Hematopoietic multipotent progenitor cell treated with erythropoietin and hydrocortisone succinate and interleukin-3 and kit ligand, for 4 days (in vitro differentiated cells): Measurements from ENCODE around the gene GABRB1.

Experiments
- DNase-seq: peaks from one replicate; pipeline ENCODE4 v3.0.0-alpha.2; 2015

Gene GABRB1

DNA sequence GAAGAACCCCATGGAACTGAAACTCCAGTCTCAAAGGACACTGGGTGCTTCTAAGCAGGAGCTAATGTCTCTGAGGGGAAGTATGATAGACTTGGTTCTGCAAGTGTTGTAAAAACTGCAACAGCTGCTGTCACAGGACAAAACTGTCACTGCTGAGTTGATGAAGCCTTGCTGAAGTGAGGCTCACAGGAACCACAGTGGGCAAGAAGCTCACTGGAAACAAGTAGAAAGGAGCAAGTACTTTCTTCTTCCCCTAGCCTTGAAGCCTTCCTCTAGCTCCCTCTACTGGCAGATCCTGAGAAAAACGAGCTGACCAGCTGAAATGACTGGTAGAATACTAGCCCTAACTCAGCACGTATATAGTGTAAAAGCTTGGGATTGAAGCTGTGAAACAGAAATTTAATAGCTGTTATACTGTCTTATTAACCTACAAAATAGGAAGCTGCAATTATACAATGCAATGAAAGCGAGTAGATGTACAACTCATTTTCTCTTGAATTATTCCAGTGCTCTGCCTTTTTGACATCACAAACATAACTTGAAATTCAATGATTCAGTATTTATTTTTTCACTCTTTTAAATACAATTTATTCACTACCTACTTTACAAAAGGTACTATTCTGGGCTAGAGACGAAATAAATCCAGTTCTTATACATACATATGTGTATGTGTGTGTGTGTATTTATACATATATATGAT is 91.4 kb downstream of the GABRB1 start:
- peak; percentile 84 for DNase-seq

DNA sequence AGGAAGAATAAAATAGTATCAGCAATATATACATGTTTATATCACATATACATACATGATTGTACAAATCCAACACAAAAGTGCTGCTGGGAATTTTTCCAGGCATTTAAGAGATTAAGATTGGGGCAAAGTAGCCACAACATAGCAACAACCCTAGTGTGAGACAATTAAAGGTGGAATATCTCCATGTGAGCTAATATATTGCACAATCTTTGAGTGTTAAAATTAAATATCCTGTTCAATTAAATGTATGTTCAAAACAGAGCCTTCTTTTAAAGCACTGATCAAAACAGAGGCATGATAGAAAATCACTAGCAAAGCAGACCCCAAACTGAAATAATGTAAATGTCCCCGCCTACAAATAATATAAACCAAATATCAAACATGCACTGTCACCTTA is 97.6 kb downstream of the GABRB1 start:
- no peak for DNase-seq

DNA sequence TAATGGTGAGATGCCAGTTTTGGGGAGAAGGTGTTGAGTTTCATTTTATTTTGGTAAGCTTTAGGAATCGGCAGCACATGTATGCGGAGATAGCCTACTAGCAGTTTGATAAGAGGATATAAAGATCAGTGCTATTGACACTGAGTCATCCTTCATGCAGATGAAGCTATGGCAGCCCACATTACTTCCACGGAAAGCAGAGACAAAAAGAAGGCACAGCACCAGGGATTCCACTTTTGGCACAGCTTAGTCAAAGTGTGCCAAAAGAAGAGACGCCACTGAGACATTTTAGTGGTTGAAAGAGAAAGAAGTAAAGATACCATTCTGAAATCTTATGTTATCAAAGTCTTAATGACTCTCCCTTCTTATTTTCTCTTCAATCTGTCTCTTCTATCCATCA is 103.8 kb downstream of the GABRB1 start:
- no peak for DNase-seq

DNA sequence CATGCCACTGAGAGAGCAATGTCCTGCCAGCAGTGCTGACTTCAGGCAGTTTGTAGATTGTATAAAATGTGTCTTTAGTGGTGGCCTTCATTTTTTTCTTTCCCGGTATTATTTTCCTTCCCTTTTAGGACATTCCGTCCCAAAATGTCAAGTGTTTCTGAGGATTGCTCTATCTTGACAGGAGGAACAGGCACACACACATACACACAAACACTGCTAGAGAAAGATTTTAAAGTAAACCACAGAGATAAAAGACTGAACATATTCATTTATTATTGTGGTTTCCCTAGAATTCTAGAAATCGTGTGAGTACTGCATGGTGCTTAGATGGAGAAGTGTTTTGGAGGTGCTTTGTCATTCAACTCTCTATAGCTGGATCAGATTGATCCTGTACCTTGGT is 111.9 kb downstream of the GABRB1 start:
- no peak for DNase-seq

DNA sequence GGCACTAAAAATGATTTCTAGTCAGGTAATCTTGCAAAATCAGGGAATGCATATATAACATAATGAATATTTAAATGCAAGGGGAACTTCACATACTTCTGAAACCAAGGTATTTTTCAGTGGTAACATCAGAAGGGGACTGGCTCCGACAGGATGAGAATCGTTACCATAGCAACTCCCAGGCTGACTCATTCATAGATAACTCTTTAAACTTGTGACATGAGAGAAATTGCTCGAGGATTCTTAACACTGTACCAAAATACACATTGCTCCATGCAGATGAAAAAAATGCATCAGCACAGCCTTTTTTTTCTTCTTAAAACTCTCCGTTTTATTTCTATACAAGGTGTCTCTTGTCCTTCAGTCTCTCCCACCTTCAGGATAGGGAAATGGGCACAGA is 114.3 kb downstream of the GABRB1 start:
- DNase-seq, result no peak

DNA sequence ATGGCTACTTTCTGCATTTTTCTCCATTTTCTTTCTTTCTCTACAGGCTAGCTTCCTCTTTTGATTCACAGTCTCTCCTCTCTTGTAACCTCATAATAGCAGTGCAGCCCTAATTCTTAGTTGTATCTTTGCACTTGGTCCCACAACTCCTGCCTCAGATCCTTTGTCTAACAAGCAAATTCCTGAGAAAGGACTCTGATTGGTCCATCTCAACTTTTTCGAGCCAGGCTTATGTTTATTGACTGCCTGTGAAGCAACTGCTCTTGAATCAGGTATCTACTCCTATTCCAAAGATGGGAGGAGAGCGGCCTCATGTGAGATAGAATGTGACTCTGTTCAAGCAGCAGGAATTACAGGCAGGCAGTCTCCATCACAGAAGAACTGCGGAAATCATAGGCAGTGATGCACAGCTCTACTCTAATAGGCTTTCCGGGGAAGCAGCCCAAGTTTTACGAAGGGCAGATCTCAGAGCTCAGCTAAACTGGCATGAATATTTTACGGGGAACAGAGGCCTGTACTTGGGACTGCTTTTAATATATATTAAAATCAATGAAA is 123.5 kb downstream of the GABRB1 start:
- no peak for DNase-seq

DNA sequence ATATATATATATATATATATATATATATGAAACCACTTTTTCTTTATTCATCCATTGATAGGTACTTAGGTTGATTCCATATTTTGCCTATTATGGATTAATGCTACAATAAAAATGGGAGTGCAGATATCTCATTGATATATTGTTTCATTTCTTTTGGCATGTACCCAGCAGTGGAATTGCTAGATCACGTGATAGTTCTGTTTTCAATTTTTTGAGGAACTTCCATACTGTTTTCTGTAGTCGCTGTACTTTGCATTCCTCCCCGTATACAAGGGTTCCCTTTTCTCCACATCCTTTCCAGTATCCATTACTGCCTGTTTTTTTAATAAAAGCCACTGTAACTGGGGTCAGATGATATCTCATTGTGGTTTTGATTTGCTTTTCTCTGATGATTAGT is 124.6 kb downstream of the GABRB1 start:
- no peak for DNase-seq

DNA sequence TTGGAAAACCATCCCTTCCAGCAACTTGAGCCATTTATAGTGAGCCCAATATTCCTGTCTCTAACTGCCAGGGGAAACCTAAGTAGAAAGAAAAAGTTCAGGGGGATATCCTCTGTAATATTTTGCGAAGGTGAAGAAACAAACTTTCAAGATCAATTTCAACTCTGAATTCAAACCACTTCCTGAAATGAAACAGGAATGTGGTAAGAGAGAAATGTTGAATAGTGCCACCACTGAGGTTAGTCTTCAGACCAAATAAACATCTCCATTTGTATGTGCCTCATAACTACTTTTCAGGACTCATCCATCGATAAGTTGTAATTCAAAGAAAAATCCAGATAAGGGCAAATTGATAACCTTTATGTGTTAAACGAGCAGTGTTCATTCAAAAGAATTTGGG is 128.7 kb downstream of the GABRB1 start:
- DNase-seq, result peak; percentile 7

DNA sequence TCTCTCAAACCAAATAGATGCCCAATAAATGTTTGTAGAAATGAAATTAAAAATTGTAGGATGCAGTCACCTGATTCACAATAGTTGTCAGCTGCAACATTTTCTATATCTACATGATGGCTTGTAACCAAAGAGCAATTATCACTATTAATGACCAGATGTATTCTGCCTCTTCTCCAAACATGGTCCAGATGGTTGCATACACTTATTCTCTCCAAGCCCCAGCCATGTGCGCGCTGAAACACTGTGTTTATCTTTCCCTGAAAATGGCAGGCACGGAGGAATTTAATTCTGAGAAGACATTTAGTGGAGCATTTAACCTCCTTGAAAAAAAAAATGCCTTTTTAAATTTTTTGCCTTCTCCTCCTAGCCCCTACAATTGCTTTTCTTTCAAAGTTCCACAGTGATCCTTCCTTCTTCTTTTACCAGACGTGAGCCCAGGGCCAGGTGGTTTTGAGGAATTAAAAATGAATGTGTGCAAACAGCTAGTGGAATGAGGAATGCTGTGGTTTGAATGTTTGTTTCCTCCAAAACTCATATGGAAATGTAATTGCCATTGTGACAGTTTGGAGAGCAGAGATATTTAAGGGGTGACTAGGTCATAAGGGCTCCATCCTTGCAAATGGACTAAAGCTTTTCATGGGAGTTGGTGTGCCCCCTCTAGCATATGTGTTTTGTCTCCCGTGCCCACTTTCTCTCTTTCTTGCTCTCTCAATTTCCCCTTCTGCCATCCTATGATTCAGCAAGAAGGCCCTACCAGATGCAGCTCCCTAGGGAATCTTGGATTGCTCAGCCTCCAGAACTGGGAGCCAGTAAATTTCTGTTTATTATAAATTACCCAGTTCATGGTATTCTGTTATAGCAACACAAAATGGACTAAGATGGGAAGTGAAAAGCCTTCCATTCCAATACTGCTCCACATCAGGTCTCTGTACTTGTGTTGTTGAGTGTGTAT is 136.0 kb downstream of the GABRB1 start:
- no peak for DNase-seq

DNA sequence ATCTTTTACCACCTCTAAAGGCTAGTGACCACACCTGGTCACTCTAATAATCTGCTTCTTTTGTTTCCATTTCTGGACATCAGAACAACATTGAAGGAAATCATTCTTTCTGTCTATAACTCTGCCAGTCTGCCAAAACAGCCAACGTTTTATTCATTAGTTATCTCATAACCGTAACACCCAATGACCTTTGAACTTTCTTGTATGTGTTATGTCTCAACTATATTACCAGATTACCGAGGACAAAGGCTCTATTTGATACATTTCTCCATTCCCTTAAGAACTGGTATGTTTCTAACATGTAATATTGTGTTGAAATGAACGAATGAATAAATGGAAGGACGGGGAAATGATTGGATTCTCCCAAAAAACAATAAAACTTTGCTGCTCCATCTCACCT is 152.7 kb downstream of the GABRB1 start:
- DNase-seq, result no peak

DNA sequence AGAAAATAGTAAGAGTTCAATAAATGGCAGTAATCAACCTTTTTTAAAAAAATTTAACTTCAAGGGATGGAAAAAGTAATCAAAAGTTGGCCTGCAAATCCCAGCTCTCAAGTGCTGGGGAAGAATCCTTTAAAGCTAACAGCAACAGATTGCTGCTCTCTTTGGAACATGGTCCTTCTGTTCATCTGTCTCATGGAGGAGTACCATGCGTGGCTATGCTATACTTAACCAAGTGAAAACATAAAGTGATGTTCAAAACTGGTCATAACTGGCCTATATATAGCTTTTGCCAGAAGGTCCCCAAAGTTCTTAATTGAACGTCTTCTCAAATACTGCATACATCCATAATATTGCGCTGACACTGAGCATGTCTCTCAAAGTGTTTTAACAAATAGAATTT is 154.4 kb downstream of the GABRB1 start:
- DNase-seq, result no peak

DNA sequence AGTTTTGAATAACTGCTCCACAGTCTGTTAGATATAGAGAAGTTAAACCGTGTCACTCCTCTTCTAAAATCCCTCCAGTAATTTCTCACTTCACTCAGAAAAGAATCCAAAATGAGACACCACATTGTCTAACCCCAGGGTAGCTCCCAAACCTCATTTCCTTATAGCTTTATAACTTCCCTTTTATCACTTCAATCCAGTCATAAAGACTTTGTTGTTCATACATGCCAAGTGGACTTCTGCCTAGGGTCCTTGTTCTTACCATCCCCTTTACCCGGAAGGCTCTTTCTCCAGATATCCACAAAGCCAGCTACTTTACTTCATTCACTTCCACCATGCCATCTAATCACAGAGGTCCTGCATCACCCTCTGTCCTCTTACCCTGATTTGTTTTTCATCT is 156.2 kb downstream of the GABRB1 start:
- no peak for DNase-seq

DNA sequence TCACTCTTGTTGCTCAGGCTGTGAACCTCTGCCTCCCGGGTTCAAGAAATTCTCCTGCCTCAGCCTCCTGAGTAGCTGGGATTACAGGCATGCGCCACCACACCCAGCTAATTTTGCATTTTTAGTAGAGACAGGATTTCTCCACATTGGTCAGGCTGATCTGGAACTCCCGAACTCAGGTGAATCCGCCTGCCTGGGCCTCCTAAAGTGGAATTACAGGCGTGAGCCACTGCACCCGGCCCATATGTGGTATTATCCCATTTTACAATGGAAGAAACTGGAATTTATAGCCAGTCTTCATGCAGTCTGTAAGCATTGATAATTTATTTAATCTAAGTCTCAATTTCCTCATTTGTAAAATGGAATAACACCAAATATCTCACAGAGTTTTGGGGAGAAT is 161.8 kb downstream of the GABRB1 start:
- DNase-seq, result no peak

DNA sequence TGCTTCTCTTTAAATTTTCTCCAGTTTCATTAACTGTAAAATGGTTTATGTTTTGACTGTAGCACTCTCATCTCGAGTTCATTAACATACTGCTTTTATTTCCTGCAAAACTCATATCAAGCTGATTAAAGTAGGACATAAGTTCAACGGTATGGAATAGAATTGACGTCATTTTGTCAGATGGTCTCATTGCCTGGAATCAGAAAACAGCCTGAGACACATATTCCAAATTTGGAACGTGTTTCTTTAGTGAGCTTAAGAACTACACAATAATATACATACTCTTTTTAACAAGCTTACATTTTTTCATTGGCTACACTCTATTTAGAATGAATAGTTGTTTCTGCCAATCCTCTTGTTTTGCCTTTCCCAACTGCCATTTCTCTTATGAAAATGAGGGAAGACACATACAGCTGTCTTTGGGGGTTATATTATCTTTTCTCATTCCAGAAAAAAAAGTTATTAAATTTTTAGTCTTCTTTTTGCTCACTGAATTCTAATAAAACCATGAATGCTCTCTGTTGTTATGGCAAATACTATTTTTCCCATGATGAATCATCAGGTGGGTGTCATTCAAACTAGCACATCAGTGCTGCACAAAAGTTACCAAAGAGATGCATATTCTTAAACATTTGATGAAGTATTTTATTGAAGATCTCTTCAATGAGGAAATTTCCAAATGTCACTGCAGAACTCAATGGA is 162.8 kb downstream of the GABRB1 start:
- no peak for DNase-seq

DNA sequence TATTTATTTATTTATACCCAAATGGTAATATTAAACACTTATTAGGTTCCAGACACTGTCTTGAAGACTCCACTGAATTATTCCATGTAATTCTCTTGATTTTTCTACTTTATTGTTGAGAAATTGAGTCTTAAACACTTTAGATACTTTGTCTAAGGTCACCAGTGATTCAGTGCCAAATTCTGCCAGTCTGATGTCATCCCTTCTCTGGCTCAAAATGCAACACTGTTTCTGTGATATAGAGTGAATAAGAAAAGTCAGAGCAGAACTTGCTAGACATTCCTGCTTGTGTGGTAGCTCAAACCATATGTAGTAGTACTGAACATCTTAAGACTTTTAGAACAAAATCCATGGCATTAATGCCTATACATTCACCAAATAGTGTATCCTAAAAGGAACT is 164.3 kb downstream of the GABRB1 start:
- no peak for DNase-seq

DNA sequence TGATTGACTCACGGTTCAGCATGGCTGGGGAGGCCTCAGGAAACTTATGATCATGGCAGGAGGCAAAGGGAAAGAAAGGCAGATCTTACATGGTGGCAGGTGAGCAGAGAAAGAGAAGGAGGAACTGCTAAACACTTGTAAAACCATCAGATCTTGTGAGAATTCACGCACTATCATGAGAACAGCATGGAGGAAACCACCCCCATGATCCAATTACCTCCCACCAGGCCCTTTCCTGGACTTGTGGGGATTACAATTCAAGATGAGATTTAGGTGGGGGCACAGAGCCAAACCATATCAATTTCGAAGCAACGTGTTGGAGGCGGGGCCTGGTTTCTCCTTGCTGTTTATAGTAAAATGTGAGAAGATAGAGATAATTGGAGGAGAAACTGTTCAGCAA is 167.4 kb downstream of the GABRB1 start:
- no peak for DNase-seq

DNA sequence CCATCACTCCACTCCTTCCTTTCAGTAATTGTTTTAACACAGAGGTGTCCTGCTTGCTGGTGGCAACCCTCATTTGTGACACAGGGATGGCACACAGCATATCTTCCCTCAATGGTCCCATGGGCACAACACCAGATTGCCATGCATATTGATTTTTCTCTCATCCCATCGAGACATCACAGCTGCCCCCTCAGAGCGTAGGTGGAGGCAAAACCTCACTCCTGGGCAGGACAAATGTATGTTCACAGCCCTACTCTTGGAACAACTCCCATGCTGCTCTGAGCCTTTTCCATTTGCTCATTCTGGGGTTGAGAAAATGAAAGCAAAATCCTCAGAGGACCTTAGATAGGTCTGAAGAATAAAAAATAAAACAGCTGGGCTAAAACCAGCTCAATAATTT is 172.2 kb downstream of the GABRB1 start:
- no peak for DNase-seq

DNA sequence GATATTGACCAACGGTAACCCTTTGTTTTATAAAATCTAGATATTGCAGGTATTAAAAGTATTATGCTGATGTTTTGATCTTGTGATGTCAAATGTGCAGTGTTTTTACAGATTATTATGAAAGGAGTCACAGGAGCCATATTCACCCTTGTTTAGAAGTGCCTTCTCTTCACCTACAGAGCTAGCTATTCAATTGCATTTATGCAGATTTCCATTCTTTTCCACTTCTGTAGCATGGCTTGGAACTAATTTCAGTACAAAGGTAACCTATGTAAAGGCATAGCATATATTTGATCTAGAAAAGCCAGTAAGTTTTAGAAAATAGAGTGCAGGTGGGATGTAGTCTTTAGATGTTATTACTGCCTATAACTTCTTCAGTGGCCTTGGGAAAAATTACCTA is 176.2 kb downstream of the GABRB1 start:
- no peak for DNase-seq

DNA sequence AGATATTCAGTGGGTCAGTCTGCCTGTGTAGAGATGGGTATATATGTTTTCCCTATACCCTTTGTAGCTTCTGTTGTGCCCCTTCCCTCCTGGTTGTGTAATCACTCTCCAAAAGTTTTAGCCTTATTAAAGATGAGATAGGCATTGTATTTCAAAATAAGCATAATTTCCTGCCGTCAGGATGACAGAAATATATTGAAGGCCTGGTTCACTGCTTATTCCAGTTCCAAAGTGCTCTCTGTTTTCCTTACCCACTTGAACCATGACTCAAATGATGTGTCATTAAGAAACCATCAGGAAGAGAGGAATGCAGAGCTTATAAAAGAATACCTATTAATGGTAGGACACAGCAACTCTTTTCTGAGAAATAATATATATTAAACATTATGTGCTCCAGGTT is 178.5 kb downstream of the GABRB1 start:
- no peak for DNase-seq

DNA sequence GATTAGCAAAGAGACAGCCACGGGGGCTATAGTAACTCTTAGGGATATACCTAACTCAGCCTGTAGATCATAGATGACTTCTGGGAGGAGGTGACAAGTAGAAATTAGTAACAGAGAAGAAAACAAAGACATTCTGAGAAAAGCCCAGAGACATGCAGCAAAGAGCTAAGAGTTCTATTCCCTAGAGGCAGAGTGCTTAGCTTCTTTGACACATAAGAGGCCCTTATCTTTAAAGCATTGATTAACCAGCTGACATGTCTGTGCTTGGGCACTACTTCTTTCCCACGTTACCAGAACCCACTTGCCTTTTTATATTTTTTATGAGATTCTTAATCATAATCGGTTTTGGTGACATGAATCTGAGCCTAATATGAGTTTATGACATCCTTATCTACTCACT is 179.5 kb downstream of the GABRB1 start:
- DNase-seq, result no peak

DNA sequence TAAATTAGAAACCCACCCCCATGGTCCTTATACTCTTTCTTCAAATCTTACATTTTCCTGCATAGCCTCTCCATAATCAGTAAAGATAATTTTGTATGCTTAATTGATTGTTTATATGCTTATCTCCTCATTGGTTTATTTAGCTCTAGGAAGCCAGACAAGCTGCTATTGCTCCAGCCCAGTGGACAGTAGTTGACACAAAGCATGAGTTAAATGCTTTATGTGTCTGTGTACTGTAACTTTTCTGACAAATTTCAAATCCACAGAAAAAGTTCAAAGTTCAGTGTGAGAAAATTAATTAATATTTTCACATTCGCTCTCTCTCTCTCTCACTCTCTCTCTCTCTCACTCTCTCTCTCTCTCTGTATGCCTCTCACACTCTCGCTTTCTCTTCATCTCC is 181.7 kb downstream of the GABRB1 start:
- no peak for DNase-seq

DNA sequence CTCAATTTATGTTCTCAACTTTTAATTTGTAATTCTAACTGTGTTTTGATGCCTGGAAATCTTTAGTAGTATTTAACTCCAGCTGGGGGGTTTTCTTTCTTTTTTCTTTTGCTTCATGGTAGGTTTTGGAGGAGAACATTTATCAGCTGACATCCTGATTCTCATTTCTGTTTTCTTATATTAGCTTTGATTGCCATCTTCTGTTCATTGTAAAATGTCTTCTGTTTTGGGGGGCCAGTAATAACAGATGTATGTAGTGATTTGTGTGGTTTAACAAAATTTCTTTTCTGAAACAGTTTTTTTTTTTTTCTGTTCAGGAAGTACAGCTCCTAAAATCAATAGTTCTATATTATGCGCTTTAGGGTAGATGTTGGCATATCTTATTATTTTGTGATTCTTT is 182.2 kb downstream of the GABRB1 start:
- no peak for DNase-seq

DNA sequence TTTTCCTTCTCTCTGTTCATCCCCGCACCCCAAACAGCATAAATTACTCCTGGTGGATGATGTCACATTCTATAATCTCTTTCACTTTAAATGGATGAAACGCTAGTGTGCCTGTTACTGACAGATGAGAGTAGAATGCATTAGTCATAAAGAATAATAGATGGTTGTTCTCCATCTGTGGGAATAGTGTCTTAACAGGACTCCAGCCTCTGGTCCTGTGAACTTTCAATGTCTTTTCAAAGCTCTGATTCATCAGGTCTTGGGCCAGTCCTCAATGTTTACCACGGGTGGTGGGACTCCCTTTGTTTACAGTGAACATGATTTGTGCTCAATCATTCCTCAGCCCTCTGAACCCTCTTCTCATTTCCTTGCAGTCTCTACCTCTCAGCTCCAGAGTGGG is 182.6 kb downstream of the GABRB1 start:
- DNase-seq, result no peak

DNA sequence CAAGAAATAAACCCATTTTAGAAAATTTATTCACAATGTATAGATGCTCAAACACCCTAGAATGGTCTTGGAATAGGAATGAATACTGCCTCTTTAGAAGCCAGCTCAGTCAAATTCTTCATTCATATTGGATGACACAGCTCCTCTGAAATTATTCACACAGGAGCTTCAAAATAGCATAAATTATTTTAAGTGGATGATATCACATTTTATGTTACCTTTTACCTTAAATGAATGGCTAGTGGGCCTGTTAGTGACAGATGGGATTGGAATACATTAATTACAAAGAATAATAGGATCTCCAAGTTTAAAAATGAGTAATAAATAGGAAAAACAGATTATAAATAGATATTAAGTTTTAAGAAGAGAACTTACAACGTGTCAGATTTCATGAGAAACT is 184.4 kb downstream of the GABRB1 start:
- DNase-seq, result no peak
